Neural progenitor cell (in vitro differentiated cells): Measurements from ENCODE around the gene APBB2.

Source experiments
- EZH2 ChIP-seq: fragments of 200-600 bp; sonication (generic); IDR thresholded peaks from 2 replicates; pipeline ENCODE4 v1.6.1; 2017; ENCODE audit warnings: antibody characterized with exemption, mild to moderate bottlenecking, moderate library complexity
- TF ChIP-seq, protein P1 (sequence below): fragments of 200-600 bp; sonication (generic); IDR thresholded peaks from 2 replicates; pipeline ENCODE4 v1.5.1; 2017; ENCODE audit warnings: antibody characterized with exemption, mild to moderate bottlenecking

DNA sequence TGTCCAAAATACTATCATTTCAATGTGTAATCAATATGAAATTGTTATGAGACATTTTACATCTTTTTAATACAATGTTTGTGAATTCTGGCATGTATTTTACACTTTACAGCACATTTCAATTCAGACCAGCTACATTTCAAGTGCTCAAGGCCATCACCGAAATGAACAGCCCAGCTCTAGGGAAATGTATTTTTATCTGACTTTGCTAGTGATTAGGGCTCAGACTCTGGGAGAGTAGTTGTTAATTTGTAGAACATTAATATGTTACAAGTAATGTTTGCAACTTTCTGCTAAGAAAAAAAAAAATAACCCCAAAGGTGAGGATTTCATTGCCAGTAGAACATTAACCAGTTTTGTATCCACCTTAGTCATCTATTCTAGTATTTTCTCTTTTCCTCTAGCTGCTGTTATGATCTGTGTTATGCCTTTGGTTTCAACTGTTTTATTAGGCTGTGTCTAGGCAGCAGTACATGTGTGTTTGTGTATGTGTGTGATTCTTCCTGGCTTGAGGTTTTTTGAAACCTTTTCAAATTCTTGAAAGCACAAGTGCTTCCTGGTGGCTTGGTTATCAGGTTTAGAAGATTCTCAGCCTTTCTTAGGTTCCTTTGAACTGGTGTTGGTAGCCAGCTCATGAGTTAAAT lies 338.7 kb downstream of the APBB2 start:
- TF ChIP-seq, protein P1, sequence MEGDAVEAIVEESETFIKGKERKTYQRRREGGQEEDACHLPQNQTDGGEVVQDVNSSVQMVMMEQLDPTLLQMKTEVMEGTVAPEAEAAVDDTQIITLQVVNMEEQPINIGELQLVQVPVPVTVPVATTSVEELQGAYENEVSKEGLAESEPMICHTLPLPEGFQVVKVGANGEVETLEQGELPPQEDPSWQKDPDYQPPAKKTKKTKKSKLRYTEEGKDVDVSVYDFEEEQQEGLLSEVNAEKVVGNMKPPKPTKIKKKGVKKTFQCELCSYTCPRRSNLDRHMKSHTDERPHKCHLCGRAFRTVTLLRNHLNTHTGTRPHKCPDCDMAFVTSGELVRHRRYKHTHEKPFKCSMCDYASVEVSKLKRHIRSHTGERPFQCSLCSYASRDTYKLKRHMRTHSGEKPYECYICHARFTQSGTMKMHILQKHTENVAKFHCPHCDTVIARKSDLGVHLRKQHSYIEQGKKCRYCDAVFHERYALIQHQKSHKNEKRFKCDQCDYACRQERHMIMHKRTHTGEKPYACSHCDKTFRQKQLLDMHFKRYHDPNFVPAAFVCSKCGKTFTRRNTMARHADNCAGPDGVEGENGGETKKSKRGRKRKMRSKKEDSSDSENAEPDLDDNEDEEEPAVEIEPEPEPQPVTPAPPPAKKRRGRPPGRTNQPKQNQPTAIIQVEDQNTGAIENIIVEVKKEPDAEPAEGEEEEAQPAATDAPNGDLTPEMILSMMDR: no peak
- TF ChIP-seq EZH2: no peak
